Measurements from ENCODE around the gene YJEFN3.

YJEFN3 gene

DNA sequence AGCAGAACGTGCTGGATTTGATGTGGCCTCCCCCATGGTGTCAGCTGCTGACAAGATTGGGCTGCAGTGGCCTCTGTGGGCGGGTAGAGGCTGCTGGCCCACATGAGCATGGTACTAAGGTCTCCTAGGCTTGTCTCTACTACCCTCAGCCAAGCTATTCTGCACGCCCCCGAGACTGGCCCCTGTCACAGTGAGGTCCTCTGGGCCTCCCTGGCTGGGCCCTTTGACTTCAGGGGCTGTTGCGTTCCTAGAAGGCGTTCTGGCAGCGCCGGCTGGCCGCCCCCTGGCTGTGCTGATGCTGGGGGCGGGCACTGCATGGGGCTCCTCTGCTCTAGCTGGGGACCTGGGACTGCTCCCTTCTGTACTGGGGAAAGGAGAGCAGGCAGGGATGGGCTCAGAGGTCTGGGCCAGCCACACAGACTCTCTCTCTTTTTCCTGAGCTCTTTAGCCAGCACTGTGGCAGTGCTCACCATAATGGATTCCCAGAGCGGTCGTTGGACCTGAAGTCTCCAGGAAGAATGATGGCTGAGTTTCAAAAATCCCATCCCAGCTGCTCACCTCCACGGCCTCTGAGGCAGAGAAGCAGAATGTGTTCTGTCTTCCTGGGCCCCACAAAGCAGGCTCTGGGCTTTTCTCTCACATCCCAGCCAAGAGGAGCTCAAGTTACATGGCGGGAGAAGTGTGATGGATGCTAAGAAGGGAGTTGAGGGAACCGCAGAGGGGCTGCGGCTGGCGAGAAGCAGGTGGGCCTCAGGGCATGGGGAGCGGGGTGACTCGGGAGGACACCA, 45.7 kb upstream of the YJEFN3 start:
- CTCF ChIA-PET, result interaction anchor here (0.6 to 1.0 kb wide), 2 partner anchors 116 to 381 kb away, joined by 3 read pairs; no protein-coding TSS in a partner anchor
- Histone ChIP-seq H3K36me3 (ENCODE audit: control insufficient read depth in 2 of 2, insufficient read depth in 1 of 2, low read length in 2 of 2) (peaks cover 0 to 37% of the 10 kb centered on the region in 2 experiments; a peak in 2 of 3 replicates), H3K4me3 (ENCODE audit: low read depth, low read length) (no peak overlapping the region), H3K9me3 (ENCODE audit: control insufficient read depth, insufficient read depth, low read depth, low read length) (no peaks in the 10 kb centered on the region), H3K4me1 (ENCODE audit: control insufficient read depth, insufficient read depth, low read length) (no peaks in the 10 kb centered on the region; the same call in 1 of the 2 replicates), H3K27ac (ENCODE audit: extremely low read depth, low read depth, low read length) (peak overlapping the region; percentile 41; the same call in 1 of the 2 replicates)
- POLR2A ChIA-PET, result interaction anchor here (0.6 kb wide), 1 partner anchor 69 kb away, joined by 4 read pairs; no protein-coding TSS in a partner anchor
- TF ChIP-seq GLIS1 (tag by site-specific recombination; IDR thresholded peaks at IDR 0.05) (peak; percentile 34), ZNF221 (tag by site-specific recombination; IDR thresholded peaks at IDR 0.05; ENCODE audit: borderline replicate concordance) (no peak), ZFHX2 (tag by site-specific recombination; conservative IDR thresholded peaks at IDR 0.05) (peak; percentile 62), KLF9 (tag by site-specific recombination; IDR thresholded peaks at IDR 0.05; ENCODE audit: low read depth) (no peak)

GRCh38 chr19:19485161-19485997, 43.3 kb upstream of the YJEFN3 start:
- Histone ChIP-seq H3K27ac (ENCODE audit: extremely low read depth, low read depth, low read length) (no peak overlapping the region), H3K4me1 (ENCODE audit: control insufficient read depth, insufficient read depth, low read length) (peaks cover 11% of the 10 kb centered on the region), H3K4me3 (ENCODE audit: low read depth, low read length) (no peak overlapping the region), H3K36me3 (ENCODE audit: control insufficient read depth in 2 of 2, insufficient read depth in 1 of 2, low read length in 2 of 2) (peaks cover 0 to 27% of the 10 kb centered on the region in 2 experiments; a peak in 2 of 3 replicates), H3K9me3 (ENCODE audit: control insufficient read depth, insufficient read depth, low read depth, low read length) (no peaks in the 10 kb centered on the region)
- ChIA-PET POLR2A (no interaction called here), CTCF (interaction anchor here (0.6 to 3.6 kb wide), 2 partner anchors 9 to 300 kb away, joined by 4 to 16 read pairs; no protein-coding TSS in a partner anchor)
- TF ChIP-seq ZNF223 (tag by site-specific recombination; IDR thresholded peaks at IDR 0.05), result no peak
- peak; percentile 1; the same call in 1 of the 2 replicates for TF ChIP-seq GLIS1 (tag by site-specific recombination; IDR thresholded peaks at IDR 0.05)
- peak; percentile 34; the same call in 1 of the 2 replicates for TF ChIP-seq SCRT2 (tag by site-specific recombination; IDR thresholded peaks at IDR 0.05)
- no peak for TF ChIP-seq ZNF48 (tag by site-specific recombination; IDR thresholded peaks at IDR 0.05)
- no peak for TF ChIP-seq ZNF837 (tag by site-specific recombination; IDR thresholded peaks at IDR 0.05)
- TF ChIP-seq ZSCAN5A (tag by site-specific recombination; IDR thresholded peaks at IDR 0.05), result no peak
- no peak for TF ChIP-seq GLI2 (tag by site-specific recombination; IDR thresholded peaks at IDR 0.05; ENCODE audit: borderline replicate concordance, low read depth)
- TF ChIP-seq TRIM28 (IDR thresholded peaks at IDR 0.05; ENCODE audit: borderline replicate concordance, low read length), result no peak
- TF ChIP-seq ZNF37A (tag by site-specific recombination; IDR thresholded peaks at IDR 0.05), result no peak
- no peak for TF ChIP-seq KLF10 (tag by site-specific recombination; IDR thresholded peaks at IDR 0.05)
- no peak for TF ChIP-seq ZNF645 (tag by site-specific recombination; IDR thresholded peaks at IDR 0.05)
- no peak for TF ChIP-seq ZFP37 (tag by site-specific recombination; IDR thresholded peaks at IDR 0.05)
- no peak for TF ChIP-seq ZNF704 (tag by site-specific recombination; IDR thresholded peaks at IDR 0.05)
- no peak for TF ChIP-seq ZNF114 (tag by site-specific recombination; IDR thresholded peaks at IDR 0.05)
- TF ChIP-seq ZNF24 (tag by site-specific recombination; IDR thresholded peaks at IDR 0.05), result no peak
- no peak for TF ChIP-seq ZBTB7A (tag by site-specific recombination; IDR thresholded peaks at IDR 0.05; ENCODE audit: low read depth)
- TF ChIP-seq ZNF146 (tag by site-specific recombination; IDR thresholded peaks at IDR 0.05), result no peak
- TF ChIP-seq KLF7 (tag by site-specific recombination; IDR thresholded peaks at IDR 0.05; ENCODE audit: borderline replicate concordance), result no peak
- peak; percentile 46; the same call in 1 of the 2 replicates for TF ChIP-seq ZNF692 (tag by site-specific recombination; IDR thresholded peaks at IDR 0.05)
- TF ChIP-seq, protein P1, sequence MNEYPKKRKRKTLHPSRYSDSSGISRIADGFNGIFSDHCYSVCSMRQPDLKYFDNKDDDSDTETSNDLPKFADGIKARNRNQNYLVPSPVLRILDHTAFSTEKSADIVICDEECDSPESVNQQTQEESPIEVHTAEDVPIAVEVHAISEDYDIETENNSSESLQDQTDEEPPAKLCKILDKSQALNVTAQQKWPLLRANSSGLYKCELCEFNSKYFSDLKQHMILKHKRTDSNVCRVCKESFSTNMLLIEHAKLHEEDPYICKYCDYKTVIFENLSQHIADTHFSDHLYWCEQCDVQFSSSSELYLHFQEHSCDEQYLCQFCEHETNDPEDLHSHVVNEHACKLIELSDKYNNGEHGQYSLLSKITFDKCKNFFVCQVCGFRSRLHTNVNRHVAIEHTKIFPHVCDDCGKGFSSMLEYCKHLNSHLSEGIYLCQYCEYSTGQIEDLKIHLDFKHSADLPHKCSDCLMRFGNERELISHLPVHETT (tag by site-specific recombination; IDR thresholded peaks at IDR 0.05), result no peak
- TF ChIP-seq ZNF664 (tag by site-specific recombination; IDR thresholded peaks at IDR 0.05), result no peak
- TF ChIP-seq ZNF626 (tag by site-specific recombination; IDR thresholded peaks at IDR 0.05), result no peak
